ENCODE measurements around the gene ANKRD40.
"Not testable (repeated sequence)": the region's sequence is repeated elsewhere in the genome, so short reads cannot be mapped to it uniquely, and the experiment has no call there.

The ANKRD40 gene

GRCh38 chr17:50685691-50686493, 21.8 kb downstream of the ANKRD40 start:
- no peak for DNase-seq (ENCODE audit: low read depth)

GRCh38 chr17:50685334-50685665, 22.4 kb downstream of the ANKRD40 start:
- DNase-seq (ENCODE audit: low read depth) = no peak

DNA sequence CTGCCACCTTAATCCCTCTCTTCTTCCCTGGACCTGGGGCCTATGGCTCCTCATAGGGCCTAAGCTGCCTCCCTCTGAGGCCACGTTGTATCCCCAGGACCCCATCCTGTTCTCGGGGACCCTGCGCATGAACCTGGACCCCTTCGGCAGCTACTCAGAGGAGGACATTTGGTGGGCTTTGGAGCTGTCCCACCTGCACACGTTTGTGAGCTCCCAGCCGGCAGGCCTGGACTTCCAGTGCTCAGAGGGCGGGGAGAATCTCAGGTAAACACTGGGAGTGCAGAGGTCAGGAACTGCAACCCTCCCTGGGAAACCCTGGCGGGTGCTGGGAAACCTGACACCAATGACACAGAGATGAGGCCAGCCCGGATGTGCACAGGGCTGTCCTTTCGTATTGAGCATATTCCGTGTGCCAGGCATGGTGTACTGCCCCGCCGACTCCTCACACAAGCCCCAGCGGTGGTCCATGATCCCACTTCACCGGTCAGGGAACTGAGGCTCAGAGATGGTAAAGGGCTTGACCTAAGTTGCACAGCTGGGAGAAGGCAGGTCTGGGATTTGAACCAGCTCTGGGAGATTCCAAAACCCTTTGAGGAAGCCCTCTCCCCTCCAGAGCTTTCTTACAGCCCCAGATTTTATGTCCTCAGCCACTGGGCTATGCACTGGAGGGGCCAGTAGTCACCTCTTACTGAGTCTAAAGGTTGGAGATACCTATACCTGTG, 22.9 kb downstream of the ANKRD40 start:
- DNase-seq (ENCODE audit: low read depth) = no peak

DNA sequence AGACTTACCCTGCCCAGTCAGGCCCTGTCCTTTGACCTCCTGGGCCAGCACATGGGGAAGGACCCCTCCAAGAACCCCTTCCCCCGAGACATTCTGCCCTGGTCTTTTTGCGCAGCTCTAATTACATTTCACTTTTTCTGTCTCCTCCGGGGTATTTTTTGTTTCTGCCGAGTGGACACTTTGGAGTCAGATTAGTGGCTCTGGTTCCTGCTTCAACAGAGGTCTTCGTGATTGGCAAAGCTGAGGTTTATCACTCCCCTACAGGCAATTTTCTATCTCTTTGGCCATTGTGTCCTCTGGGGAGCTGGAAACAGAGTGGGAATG, 23.5 kb downstream of the ANKRD40 start:
- DNase-seq (ENCODE audit: low read depth) = no peak

- no peak for DNase-seq (ENCODE audit: low read depth)
These were observed 24.1 kb downstream of the ANKRD40 start for GRCh38 chr17:50683434-50684287.

DNA sequence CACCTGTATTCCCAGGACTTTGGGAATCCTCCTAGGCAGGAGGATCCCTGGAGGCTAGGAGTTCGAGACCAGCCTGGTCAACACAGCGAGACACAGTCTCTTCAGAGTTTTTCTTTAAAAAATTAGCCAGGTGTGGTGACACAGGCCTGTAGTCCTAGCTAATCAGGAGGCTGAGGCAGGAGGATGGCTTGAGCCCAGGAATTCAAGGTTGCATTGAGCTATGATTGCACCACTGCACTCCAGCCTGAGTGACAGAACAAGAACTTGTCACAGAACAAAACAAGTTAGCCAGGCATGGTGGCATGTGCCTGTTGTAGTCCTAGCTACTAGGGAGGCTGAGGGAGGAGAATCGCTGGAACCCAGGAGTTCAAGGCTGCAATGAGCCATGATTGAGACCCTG, 24.8 kb downstream of the ANKRD40 start:
- no peak for DNase-seq (ENCODE audit: low read depth)

- no peak for DNase-seq (ENCODE audit: low read depth)
These were observed 25.3 kb downstream of the ANKRD40 start for GRCh38 chr17:50682441-50682840.

DNA sequence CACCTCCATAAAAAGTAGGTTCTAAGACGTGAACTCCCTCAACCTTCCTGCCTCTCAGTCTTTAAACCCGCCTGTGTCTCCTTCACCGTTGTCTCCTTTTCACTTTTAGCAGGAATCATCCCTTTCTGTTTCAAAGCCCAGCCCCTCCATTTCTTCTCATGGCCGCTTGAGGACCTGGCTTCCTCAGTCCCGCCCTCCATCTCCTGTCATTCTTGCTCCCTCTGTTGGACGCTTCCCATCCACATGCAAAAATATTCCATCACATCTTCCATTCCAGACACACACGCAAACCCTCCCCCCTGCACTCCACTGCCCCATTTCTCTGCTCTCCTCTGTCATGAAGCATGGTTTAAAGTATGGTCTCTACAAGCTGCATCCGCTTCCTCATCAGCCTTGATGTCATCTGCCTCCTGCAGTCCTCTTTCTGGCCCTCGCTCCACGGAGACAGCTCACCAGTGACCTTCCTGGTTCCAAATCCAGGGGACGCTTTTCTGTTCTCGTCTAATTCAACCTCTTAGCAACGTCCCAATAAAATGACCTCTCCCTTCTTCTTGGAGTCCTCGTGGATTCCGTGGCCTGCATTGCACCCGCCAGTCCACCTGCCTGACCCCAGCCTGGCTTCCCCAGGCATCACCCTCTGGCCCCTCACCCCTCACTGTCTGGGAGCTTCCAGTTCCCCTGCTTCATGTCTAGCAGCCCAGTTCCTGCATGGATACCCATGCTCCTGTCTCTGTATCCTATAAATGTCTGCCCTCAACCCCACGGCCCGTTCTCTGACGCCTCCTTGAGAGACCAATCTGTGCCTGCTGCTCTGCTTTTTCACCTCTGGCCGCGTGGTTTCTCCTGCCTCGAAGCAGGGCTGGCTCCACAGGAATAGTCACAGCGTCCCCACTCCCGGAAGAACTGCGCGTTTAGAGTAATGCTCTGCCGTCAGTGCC, 26.2 kb downstream of the ANKRD40 start:
- no peak for DNase-seq (ENCODE audit: low read depth)

DNA sequence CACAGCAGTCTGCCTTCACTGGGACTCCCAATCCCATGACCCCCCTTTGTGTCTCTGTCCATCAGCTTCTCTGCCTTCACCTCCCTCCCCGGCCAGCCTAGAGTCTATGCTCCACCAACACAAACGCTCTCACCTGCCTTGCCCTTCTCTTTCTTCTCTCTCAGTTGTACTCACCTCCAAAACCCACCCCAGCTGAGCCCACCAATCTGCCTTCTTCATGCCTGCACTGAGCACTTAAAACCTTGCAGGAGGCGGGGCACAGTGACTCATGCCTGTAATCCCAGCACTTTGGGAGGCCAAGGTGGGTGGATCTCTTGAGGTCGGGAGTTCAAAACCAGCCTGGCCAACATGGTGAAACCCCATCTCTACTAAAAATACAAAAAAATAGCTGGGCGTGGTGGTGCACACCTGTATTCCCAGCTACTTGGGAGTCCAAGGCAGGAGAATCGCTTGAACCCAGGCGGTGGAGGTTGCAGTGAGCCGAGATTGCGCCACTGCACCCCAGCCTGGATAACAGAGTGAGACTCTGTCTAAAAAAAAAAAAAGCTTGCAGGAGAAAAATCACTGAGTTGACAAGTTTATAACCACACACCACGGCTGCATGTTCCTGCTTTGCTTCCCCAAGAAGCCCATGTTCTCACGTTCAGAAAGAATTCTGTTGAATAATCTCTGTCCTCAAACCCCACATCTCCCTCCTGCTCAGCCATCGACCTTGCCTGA, 27.0 kb downstream of the ANKRD40 start:
- not testable (repeated sequence) for DNase-seq (ENCODE audit: low read depth)

DNA sequence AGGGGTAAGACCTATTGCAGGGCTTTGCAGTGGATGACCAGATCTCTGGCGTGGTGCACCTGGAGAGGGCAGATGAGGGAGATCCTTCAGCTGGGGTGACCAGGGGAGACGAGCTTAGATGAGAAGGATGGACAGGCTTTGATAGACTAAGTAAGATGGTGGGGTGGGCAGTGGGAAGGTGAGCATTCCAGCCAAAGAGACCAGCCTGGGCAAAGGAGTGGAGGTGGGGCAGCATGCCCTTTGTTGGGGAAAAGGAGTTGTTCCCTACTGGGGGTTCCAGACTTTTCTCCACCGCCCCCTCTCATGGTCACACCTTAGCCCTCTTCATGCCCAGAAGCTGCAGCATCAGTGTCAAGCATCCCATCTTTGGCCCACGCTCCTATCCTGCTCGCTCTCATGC, 27.6 kb downstream of the ANKRD40 start:
- no peak for DNase-seq (ENCODE audit: low read depth)

- no peak for DNase-seq (ENCODE audit: low read depth)
These were observed 28.6 kb downstream of the ANKRD40 start for GRCh38 chr17:50679008-50679544.

DNA sequence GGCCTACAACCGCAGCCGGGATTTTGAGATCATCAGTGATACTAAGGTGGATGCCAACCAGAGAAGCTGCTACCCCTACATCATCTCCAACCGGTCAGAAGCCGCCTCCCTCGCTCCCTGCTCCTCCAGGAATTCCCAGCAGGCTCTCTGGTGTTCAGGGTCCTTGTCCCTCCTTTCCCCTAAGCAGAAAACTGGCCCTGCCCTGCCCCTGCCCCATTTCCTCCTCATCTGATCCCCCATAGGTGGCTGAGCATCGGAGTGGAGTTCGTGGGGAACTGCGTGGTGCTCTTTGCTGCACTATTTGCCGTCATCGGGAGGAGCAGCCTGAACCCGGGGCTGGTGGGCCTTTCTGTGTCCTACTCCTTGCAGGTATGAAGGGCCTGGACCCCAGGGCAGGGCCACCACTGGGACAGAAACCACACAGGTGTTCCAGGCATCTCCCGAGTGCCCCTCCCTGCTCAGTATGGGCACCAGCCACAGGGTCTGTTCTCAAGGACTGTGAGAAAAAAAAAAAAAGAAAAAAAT, 29.8 kb downstream of the ANKRD40 start:
- no peak for DNase-seq (ENCODE audit: low read depth)

GRCh38 chr17:50676065-50676975, 31.4 kb downstream of the ANKRD40 start:
- DNase-seq (ENCODE audit: low read depth) = no peak

DNA sequence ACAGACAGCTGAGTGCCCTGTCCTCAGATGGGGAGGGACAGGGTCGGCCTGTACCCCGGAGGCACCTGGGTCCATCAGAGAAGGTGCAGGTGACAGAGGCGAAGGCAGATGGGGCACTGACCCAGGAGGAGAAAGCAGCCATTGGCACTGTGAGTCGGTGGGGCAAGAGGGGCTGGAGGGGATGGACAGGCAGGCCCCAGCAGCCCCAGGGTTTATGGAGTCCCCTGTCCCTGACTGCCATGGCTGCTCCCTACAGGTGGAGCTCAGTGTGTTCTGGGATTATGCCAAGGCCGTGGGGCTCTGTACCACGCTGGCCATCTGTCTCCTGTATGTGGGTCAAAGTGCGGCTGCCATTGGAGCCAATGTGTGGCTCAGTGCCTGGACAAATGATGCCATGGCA, 32.1 kb downstream of the ANKRD40 start:
- DNase-seq (ENCODE audit: low read depth) = no peak

GRCh38 chr17:50675190-50675589, 32.5 kb downstream of the ANKRD40 start:
- DNase-seq (ENCODE audit: low read depth) = no peak

DNA sequence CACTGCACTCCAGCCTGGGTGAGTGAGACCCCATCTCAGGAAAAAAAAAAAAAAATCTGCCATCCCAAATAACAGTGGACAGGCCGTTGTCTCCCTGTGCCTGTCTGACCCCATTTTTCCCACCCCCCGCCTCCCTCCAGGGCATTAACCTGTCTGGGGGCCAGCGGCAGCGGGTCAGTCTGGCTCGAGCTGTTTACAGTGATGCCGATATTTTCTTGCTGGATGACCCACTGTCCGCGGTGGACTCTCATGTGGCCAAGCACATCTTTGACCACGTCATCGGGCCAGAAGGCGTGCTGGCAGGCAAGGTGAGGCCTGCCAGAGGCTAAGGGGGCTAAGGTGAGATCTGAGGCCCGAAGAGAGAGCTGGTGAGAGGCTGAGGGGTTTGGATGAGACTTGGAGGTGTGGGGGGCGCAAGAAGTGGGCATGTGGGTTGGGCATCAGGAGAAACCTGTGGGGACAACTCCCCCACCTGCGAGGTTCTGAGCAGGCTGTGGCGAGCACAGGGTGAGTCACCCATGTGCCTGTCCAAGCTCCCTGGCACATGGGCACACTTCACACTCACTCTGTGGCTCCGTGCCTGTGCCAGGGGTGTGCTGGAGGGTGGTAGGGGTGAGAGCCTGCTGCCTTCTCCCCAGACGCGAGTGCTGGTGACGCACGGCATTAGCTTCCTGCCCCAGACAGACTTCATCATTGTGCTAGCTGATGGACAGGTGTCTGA, 34.7 kb downstream of the ANKRD40 start:
- no peak for DNase-seq (ENCODE audit: low read depth)

DNA sequence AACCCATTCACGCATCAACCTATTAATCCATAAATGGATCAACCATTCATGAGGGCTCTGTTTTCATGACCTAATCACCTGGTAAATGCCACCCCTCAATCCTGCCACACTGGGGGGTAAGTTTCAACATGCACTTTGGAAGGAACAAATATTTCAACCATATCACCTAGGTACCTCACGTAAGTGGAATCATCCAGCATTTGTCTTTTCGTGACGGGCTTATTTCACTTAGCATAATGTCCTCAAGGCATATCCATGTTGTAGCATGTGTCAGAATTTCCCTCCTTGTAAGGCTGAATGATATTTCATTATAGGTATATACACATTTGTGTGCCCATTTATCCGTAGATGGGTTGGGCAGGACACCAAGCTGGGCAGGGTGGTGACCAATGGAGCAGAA, 35.6 kb downstream of the ANKRD40 start:
- no peak for DNase-seq (ENCODE audit: low read depth)

- DNase-seq (ENCODE audit: low read depth) = no peak
These were observed 38.7 kb downstream of the ANKRD40 start for GRCh38 chr17:50668838-50669581.
